ENCODE measurements around the gene SIAE.

The SIAE gene, protein sequence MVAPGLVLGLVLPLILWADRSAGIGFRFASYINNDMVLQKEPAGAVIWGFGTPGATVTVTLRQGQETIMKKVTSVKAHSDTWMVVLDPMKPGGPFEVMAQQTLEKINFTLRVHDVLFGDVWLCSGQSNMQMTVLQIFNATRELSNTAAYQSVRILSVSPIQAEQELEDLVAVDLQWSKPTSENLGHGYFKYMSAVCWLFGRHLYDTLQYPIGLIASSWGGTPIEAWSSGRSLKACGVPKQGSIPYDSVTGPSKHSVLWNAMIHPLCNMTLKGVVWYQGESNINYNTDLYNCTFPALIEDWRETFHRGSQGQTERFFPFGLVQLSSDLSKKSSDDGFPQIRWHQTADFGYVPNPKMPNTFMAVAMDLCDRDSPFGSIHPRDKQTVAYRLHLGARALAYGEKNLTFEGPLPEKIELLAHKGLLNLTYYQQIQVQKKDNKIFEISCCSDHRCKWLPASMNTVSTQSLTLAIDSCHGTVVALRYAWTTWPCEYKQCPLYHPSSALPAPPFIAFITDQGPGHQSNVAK

DNA sequence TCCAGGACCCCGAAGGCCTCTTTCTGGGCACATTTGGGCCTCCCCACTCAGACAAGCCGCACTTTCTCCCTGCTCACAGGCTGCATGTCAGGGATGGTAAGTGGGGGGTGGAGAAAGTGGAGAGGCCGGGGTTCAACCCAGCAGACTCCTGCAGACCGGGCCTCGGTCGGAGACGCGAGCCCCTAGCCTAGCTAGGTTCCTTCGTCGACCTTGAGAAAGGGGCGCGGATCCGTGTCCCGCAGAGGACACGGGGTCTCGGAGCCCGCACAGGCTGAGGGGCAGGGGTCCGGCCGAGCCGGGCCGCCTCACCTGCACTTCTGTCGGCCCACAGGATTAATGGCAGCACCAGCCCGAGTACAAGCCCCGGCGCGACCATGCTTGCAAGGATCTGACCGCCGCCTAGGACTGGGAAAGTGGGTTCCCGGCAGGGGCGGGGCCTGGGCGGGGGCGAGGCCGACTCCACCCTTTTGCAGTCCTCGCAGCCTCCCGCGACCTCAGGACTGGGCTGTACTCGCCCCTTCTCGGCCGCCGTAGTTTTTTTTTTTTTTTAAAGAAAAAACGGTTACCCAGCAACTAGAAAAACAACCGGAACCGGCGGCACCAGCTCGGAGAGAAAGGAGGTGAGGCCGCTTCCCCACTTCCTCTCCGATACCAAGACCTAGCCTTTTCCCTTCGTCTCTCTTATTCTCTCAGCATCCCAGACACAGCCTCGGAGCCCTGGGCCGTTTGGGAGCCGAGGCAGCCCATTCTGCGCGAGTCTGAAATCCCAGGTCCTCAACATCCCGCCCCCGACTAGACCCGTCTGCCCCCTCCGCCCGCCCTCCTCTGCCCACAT is at the start of gene SIAE, which contains the start of gene SPA17:
Gene SIAE (minus strand): TSS at position 407 of the 835 bp plus-strand sequence. CDS start 31 bp downstream, at position 376.
Gene SPA17 (plus strand): TSS at position 572 of the 835 bp plus-strand sequence. CDS start 1,361 bp downstream, outside the sequence.
- no peak for FAIRE-seq

DNA sequence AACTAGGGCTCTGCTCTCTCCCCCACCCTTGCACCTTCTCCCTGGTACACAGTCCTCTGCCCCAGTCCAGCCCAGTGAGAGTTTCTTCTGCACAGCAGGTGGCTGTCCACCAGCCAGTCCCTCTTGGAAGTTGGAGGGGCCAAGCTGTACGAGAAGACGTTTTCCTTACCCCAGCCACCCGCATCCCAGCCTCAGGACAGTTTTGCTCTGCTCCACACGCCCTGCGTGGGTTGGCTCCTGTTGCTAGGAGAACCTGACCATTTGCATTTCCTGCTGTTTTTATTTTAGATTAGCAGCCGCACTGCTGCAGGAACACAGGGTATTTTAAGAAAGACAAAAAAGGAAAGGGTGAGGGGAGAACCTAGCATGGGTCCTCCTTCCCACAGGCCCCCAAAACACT is 48.6 kb upstream of the SIAE start:
- no peak for FAIRE-seq

DNA sequence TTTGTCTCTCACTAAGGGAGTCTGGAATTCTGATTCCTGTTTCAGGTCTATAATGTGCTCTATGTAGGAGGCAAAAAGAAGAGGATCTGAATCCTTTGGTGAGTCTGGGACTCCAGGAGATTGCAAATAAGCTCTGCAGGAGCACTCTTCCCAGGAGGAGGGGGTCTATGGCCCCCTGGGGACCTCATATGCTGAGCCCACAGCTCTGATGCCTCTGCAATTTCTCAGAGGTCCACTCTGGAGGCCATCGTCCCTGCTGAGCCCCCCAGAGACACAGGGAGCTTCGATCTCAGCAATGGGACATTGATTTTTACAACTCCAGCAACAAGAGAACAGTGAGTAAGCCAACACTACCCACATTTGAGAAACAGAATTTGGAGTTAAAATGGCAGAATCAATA is 46.0 kb upstream of the SIAE start:
- no peak for FAIRE-seq

DNA sequence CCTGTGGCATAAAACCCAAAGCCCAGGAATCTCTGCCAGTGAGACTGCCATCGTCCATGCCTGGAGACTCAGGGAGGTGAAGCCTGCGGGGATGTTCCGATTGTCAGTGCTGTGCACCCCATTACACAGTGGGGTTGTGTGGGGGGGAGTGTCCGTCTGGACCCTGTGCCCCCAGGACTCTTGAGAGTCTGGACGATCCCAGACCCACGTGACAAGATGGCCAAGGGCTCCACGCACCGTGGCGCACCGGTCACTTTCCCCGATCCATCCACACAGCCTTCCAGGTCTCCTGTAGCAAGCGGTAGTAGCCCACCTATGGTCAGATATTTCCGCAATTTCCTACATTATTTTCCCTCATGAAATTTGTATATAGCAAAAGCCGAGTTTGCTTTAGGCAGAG is 45.3 kb upstream of the SIAE start:
- FAIRE-seq: no peak

DNA sequence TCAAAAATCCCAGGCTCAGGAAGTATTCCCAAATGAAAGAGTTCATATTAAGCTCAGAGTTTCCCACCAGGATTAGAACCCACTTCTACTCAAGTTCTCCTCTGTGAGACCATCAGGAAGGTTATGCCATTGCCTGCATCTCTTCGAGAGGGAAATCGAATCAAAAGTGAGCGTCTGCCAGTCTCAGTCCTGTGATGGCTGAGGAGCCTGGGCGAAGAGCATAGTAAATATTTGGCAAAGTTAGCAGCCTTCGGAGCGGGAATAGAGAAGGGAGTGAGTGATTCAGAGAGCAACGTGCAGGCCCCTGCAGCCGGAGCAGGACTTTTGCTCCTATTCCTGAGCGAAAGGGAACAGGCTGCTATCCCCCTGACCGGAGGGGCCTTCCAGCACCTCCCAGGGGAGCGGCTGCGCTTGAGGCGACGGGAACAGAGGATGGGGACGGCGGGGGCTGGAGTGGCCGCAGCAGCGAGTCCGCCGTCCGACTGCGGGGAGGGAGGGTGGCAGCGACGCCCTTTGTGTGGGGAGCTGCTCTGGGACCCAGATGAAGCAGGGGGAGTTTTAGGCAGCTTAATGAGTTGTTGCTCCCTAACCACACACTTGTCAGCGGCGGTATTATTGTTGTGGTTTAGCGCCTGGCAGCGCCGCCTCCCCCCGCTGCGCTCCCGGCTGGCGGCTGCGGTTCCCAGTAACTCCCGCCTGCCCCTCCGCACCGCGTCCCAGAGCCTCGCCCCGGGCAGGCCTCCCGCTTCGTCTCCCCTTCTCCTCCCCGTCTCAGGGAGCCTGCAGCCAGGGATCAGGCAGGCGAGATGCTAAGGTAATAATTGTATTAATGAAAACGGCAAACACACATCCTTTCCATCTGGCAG is 44.5 kb upstream of the SIAE start:
- no peak for FAIRE-seq

DNA sequence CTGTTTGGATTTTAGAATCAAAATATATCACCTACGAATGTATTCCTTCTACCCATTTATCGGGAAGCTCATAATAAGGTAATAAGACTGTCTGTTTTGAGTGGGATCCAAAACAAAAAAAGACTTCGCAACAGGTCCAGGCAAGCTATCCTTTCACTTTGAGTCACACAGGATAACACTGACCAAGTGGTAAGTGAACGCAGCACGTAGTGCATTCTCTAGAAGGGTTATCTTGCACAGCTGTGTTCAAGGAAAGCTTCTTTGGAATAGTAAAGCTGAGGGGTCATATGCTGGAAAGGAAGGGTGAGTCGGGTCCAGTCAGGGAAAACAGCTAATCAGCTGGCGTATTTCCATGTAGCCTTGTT is 43.9 kb upstream of the SIAE start:
- FAIRE-seq: no peak

DNA sequence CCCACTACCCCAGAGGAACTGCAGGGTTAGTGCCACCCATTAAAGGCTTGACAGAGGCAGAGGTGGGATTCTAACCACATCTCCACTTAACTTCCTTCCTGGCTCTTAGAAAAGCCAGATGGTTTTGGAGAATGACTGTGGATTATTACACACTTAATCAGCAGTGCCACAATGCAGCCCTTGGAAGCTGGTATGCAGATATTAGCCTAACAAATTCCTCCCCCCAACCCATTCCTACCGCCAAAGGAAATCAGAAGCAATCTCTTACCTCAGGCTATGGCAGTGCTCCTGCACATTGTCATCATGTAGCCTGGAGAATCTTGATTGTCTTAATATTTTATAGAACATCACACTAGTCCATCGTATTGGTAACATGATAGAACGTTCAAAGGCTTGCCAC is 43.1 kb upstream of the SIAE start:
- FAIRE-seq: no peak

DNA sequence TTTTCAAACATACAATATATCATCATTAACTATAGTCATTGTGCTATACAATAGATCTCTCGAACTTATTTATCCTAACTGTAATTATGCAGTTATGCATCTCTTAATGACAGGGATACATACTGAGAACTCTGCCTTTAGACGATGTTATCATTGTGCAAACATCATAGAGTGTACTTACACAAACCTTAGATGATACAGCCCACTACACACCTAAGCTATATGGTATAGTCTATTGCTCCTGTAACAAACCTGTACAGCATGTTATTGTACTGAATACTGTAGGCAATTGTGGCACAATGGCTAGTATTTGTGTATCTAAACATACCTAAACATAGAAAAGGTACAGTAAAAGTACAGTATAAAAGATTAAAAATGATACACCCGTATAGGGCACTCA is 38.9 kb upstream of the SIAE start:
- peak; percentile 33 for FAIRE-seq

DNA sequence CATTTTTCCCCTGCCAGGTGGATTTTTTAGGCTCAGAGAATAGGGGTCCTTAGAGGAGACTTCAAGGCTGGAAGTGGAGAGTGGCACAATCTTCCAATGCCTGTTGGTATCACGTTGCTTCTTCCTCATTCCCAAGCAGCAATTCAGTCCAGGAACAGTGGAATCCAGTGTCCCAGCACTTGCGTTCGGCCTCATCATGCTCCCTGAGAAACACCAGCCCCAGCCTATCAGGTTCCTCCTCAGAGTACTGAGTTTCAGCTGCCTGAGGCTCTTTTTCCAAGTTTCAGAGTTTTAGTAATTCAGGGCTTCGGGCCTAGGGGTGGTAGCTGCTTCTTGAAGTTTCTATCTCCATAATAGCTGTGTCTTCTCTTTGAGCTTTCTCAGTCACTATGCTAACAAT is 34.3 kb upstream of the SIAE start:
- no peak for FAIRE-seq

DNA sequence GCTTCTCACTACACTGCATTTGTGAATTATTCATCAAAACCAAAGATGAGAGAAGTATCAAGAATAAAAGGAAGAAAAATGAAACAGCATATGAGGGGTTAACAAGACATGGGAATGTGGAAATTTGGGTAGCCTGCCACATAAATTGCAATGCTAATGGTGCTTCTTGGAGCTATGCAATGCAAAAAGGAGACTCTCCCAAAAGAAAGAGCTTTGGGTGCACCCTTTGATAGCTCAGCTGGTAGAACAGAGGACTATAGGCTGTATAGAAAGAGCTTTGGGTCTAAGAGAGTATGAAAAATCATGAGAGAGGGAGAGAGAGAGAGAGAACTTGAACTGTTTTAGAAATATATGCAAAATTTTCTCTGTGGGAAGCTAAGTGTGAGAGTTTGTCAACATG is 26.5 kb upstream of the SIAE start:
- no peak for FAIRE-seq

DNA sequence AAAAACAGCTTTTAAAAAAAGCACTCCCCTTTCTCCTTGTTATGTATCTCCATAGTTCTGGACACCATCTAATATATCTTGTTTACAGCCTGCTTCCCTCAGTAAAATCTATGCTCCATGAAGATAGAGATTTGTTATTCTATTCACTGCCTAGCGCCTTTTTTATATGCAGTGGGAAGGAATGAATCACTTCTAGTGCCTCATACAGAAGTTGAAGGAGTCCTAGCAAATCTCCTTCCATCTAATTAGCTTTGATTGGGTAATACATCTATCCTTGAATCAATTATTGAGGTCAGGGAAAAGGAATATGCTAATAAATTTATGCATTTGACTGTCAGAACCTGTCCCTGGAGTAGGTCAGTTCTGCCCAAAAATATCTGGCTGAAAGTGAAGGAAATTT is 26.0 kb upstream of the SIAE start:
- no peak for FAIRE-seq

DNA sequence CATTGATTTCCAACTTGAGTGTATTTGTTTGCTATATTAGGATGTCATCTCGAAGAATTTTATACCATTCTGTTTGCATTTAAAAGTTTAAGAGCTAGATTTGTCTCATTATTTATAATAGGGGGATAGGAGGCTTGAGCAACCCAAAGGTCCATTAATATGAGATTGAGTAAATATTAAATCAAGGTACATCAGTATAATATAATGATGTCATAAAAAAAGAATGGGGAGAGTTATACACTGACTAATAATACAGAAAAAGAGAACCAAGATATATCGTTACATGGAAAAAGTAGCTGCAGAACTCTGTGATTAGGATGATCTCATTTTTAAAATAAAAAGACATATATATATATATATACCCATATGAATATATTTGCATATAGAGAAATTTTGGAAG is 19.6 kb upstream of the SIAE start:
- no peak for FAIRE-seq

DNA sequence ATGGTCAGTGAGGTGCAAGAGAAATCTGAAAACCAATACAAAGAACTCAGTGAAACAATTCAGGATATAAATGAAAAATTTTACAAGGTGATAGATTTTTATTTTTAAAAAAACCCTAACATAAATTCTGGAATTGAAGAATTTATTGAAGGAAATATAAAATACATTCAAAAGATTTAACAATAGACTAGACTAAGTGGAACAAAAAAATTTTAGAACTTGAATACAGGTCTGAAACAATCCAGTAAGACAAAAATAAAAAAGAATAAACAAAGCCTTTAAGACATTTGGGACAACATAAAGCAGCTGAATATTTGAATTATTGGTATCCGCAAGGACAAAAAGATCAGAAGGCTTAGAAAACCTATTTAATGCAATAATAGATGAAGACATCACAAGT is 8.9 kb upstream of the SIAE start:
- FAIRE-seq: peak; percentile 65

DNA sequence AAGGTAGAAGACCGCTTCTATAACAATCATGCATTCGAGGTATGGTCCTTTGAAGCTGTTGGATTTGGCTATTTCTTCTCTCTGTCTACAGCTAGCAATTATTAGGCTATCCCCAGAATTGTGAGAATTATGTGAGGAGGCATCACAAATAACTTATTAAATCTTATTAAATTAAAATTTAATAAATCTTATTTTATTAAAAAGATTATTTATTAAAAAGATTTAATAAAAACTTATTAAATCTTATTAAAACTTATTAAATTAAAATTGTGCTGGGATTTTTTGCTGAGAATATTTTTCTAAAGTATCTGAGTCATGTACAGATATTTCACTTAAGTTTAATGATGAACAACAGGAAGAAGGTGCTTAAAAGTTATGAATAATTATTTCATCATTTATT is 7.9 kb upstream of the SIAE start:
- no peak for FAIRE-seq

DNA sequence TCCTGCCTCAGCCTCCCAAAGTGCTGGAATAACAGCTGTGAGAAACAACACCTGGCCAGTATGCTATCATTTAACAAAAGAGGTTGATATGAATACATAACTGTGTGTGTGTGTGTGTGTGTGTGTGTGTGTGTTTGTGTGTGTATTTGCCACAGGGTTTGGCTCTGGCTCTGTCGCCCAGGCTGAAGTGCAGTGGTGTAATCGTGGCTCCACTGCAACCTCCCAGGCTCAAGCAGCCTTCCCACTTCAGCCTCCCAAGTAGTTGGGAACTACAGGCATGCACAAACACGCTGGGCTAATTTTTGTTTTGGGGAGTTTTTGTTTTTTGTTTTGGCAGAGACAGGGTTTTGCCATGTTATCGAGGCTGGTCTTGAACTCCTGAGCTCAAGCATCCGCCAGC is 4.9 kb upstream of the SIAE start:
- FAIRE-seq: no peak

DNA sequence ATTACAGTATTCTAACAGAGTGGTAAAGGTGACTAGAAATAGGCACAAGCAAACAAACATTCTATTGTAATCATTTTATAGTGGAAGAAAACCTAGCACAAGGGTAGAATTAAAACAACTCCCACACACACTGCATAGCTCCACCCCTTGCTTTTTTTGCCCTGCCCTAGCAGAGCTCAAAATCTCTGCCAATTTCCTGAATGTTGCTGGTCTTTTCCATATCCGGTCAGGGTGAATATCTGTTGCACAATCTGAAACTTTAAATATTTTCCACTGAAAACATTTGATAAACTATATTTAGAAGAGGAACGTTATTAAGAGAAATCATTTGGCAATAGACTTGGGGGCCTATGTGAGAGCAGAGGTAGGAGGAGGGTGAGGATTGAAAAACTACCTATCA is 2.8 kb upstream of the SIAE start:
- no peak for FAIRE-seq

DNA sequence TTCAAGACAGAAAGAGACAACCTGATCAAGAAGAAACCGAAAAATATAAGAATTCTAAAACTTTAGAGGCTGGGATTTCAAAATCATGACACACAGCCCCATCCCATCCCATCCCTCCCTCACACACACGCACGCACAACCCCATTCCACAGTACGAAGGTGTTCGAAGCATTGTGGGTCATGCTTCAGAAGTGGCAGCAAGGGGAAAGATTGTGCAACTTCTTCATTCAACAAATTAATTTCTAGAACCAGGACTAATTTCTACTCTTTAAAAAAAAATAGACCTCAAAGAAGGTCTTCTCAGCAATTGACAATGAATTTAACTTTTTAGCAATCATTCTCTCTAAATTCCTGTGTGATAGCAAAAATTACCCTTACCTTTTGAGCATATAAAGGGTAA is 1.0 kb upstream of the SIAE start:
- no peak for FAIRE-seq

DNA sequence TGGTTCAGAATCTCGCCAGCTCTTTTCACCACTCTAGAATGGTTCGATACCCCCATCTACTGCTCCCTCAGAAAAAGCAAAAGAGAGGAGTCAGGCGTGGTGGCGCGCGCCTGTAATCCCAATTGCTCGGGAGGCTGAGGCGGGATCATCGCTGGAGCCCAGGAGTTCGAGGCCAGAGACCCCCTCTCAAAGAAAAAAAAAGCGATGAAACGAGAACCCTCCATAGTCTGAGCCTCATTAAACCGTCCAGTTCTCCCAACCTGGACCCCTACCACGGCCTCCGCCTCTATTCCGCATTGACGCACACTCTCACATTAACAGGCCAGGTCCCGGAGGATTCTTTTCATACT is 604 bp upstream of the SIAE start:
- no peak for FAIRE-seq

DNA sequence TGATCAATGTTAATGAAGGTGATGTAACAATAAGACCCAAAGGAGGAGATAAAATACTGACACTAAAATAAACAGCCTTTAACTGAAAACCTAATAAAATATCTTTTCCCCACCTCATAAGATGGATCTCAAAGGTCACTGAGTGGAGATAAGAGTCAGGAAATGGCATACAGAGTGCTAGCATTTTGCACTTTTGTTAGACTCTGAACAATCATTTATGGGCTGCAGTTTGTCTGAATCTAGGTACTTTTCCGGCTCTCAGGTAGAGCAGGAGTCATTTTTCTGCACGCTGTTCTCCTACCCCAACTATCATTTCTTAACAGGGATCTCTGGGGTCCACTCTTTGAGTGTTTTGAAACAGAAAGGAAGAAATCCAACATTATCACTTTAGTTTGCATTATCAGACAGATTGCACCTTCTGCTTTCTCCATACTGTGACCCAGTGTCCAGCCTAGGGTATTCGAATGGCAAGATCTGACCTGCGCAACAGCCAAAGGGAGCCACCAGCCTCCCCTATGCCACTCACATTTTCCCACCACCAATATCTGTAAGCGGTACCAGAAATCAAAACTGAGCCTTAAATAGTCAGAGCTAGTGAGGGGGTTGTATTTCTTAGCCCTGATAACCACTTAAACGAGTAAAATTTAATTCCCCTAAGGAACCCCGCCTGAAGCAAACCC is 863 bp downstream of the SIAE start:
- no peak for FAIRE-seq

DNA sequence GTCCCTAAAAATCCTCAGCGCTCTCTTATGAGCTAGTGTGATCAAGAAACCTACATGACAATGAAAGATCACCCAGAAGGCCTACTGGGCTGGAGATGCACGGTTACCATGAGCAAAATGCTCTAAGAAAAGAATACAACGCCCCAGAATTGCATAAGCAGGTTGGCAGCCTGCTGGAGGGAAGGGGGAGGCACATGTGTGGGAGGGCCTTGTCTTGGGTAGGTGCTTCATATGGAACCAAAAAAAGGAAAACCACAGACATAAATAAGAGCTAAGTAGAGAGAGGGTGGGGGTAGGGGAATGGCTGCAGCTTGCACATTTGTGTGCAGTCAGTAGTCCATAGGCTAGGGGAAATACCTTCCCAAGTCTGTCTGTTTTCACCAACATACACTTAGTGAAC is 2.8 kb downstream of the SIAE start:
- FAIRE-seq: no peak

DNA sequence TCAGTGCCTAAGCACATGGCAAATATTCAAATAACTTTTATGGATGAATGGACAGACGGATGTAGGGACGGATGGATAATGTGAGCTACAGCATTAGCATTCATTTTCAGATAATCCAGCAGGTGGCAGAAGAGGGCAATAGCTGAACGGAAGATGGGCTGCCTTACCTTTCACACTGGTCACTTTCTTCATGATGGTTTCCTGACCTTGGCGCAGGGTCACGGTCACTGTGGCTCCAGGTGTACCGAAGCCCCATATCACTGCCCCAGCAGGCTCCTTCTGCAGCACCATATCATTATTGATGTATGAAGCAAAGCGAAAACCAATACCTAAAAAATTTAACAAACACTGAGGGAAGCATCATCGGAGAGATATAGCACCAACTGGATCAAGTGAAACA is 4.3 kb downstream of the SIAE start:
- FAIRE-seq: no peak

DNA sequence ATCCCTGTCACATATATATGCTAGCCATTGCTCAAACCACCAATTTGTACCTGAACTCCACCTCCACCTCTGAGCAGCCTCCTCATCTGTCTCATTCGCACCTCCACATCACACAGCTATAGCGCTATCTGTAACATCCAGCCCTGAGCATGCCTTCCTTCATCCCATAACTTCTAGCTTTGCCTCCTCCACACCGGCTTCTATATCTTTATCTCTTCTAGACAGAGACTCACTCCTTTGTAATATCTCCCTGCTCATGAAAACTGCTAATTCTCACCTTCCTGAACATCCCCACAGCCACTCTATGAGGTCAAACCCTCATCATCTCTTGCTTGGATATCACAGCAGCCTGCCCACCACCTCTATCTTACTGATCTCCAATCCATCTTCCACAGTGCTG is 5.9 kb downstream of the SIAE start:
- FAIRE-seq: no peak
